Loucy (cell line): ENCODE data around the gene LHFPL3.

Experiments
- H2AFZ ChIP-seq: fragments of 200-600 bp; sonication (generic); 2 replicates; pipeline ENCODE4 v1.6.0; 2016; ENCODE audit warnings: antibody characterized with exemption, mild to moderate bottlenecking, low read length, moderate library complexity
- H3F3A ChIP-seq: fragments of 200-600 bp; 2 replicates; pipeline ENCODE4 v1.6.0; 2016; ENCODE audit warnings: antibody characterized with exemption, low read depth, mild to moderate bottlenecking
- H3K27me3 ChIP-seq: fragments of 200-600 bp; sonication (generic); 2 replicates; pipeline ENCODE4 v1.6.1; 2014; ENCODE audit warnings: low read length, mild to moderate bottlenecking; ENCODE audit not compliant: insufficient read depth, poor library complexity, severe bottlenecking
- H3K36me3 ChIP-seq: fragments of 200-600 bp; sonication (generic); 2 replicates; pipeline ENCODE4 v1.6.1; 2016; ENCODE audit warnings: low read length; ENCODE audit not compliant: insufficient read depth
- H3K4me1 ChIP-seq: fragments of 200-600 bp; sonication (generic); 2 replicates; pipeline ENCODE4 v1.5.1; 2014; ENCODE audit warnings: low read length, mild to moderate bottlenecking; ENCODE audit not compliant: insufficient read depth, poor library complexity, severe bottlenecking
- H3K4me2 ChIP-seq: fragments of 200-600 bp; sonication (generic); 2 replicates; pipeline ENCODE4 v1.6.0; 2014; ENCODE audit warnings: antibody characterized with exemption, low read length, low read depth, mild to moderate bottlenecking; ENCODE audit not compliant: poor library complexity, severe bottlenecking
- H3K4me3 ChIP-seq: fragments of 200-600 bp; sonication (generic); 2 replicates; pipeline ENCODE4 v1.5.1; 2014; ENCODE audit warnings: low read length, mild to moderate bottlenecking, mixed read lengths; ENCODE audit not compliant: poor library complexity, severe bottlenecking
- H3K79me2 ChIP-seq: fragments of 200-600 bp; sonication (generic); 2 replicates; pipeline ENCODE4 v1.6.1; 2014; ENCODE audit warnings: low read length; ENCODE audit not compliant: insufficient read depth
- H3K9ac ChIP-seq: fragments of 200-600 bp; sonication (generic); 2 replicates; pipeline ENCODE4 v1.6.0; 2014; ENCODE audit warnings: mild to moderate bottlenecking, low read depth, low read length, moderate library complexity; ENCODE audit not compliant: poor library complexity, severe bottlenecking
- H3K9me2 ChIP-seq: fragments of 200-600 bp; sonication (generic); replicated peaks from 2 replicates; pipeline ENCODE4 v1.6.1; 2016; ENCODE audit warnings: low read depth, low read length, mixed read lengths
- H3K9me3 ChIP-seq: fragments of 200-600 bp; sonication (generic); 2 replicates; pipeline ENCODE4 v1.6.1; 2014; ENCODE audit warnings: mild to moderate bottlenecking, antibody characterized with exemption, low read length, low read depth; ENCODE audit not compliant: insufficient read depth
- H4K20me1 ChIP-seq: fragments of 200-600 bp; sonication (generic); 2 replicates; pipeline ENCODE4 v1.6.0; 2014; ENCODE audit warnings: antibody characterized with exemption, low read length, mild to moderate bottlenecking; ENCODE audit not compliant: insufficient read depth, poor library complexity, severe bottlenecking
- EZH2phosphoT487 ChIP-seq: fragments of 200-600 bp; IDR thresholded peaks from 2 replicates; pipeline ENCODE4 v1.6.1; 2018; ENCODE audit warnings: antibody characterized with exemption, mild to moderate bottlenecking, moderate library complexity, borderline replicate concordance
- TF ChIP-seq, protein P1 (sequence below): fragments of 200-600 bp; sonication (generic); conservative IDR thresholded peaks from 2 replicates; pipeline ENCODE4 v1.5.1; 2014; ENCODE audit warnings: mild to moderate bottlenecking, antibody characterized with exemption, low read length

The LHFPL3 gene

DNA sequence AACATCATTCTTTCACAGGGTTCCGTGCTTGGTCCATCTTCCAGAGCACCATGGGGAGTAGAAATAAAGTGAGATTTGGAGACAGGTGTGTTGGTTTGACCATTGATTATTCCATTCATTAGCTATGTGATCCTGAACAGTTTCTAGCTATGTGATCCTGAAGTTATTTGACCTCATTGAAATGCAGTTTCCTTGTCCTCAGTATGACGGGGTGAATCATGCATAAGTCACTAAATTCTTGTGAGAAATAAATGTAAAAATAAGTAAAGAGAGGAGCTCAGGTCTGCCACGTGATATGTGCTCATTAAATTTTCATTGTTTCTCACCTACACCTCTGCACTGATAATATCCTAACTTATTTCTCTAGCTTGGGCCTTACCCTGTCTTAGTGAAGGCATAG, 34.1 kb upstream of the LHFPL3 start:
- Histone ChIP-seq H3K36me3 (no peaks in the 10 kb centered on the region), H3K4me2 (no peak overlapping the region), H3K9me3 (no peaks in the 10 kb centered on the region; the same call in 1 of the 2 replicates), H3K9me2 (no peaks in the 10 kb centered on the region), H3K4me1 (no peaks in the 10 kb centered on the region), H3K4me3 (no peak overlapping the region), H3K27me3 (no peaks in the 10 kb centered on the region), H4K20me1 (no peaks in the 10 kb centered on the region), H3K79me2 (no peaks in the 10 kb centered on the region), H3F3A (no peaks in the 10 kb centered on the region), H2AFZ (no peak overlapping the region), H3K9ac (no peak overlapping the region)
- TF ChIP-seq, protein P1, sequence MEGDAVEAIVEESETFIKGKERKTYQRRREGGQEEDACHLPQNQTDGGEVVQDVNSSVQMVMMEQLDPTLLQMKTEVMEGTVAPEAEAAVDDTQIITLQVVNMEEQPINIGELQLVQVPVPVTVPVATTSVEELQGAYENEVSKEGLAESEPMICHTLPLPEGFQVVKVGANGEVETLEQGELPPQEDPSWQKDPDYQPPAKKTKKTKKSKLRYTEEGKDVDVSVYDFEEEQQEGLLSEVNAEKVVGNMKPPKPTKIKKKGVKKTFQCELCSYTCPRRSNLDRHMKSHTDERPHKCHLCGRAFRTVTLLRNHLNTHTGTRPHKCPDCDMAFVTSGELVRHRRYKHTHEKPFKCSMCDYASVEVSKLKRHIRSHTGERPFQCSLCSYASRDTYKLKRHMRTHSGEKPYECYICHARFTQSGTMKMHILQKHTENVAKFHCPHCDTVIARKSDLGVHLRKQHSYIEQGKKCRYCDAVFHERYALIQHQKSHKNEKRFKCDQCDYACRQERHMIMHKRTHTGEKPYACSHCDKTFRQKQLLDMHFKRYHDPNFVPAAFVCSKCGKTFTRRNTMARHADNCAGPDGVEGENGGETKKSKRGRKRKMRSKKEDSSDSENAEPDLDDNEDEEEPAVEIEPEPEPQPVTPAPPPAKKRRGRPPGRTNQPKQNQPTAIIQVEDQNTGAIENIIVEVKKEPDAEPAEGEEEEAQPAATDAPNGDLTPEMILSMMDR = no peak
- TF ChIP-seq EZH2phosphoT487 = no peak

DNA sequence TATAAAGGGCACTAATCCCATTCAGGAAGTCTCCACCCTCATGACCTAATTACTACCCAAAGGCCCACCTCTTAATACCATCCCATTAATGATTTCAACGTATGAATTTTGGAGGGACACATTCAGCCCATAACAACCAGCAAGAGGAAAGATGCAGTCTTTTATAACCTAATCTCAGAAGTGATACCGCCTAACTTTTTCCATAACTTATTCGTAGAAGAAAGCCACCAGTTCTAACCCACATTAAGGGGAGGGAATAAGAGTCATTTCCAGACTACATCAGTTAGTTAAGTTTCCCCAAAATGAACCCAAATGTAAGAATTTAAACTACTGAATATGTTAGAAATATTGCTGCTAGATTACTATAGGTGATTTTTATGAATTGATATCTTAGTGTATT, 32.1 kb upstream of the LHFPL3 start:
- no peak overlapping the region for H3K4me3 ChIP-seq
- H3K9ac ChIP-seq = no peak overlapping the region
- H3K9me2 ChIP-seq = no peaks in the 10 kb centered on the region
- H3K9me3 ChIP-seq = no peaks in the 10 kb centered on the region; the same call in 1 of the 2 replicates
- no peak for TF ChIP-seq EZH2phosphoT487
- TF ChIP-seq, protein P1 = no peak
- no peaks in the 10 kb centered on the region for H3K36me3 ChIP-seq
- no peaks in the 10 kb centered on the region for H3K4me1 ChIP-seq
- no peaks in the 10 kb centered on the region for H3K79me2 ChIP-seq
- no peaks in the 10 kb centered on the region for H3F3A ChIP-seq
- H2AFZ ChIP-seq = no peak overlapping the region
- H3K4me2 ChIP-seq = no peak overlapping the region
- H3K27me3 ChIP-seq = no peaks in the 10 kb centered on the region
- no peaks in the 10 kb centered on the region for H4K20me1 ChIP-seq

GRCh38 chr7:104296900-104297299, 31.5 kb upstream of the LHFPL3 start:
- Histone ChIP-seq H3K36me3 (no peaks in the 10 kb centered on the region), H2AFZ (no peak overlapping the region), H3K4me1 (no peaks in the 10 kb centered on the region), H4K20me1 (no peaks in the 10 kb centered on the region), H3K4me2 (no peak overlapping the region), H3K27me3 (no peaks in the 10 kb centered on the region), H3K9me2 (no peaks in the 10 kb centered on the region), H3K9ac (no peak overlapping the region), H3K9me3 (no peaks in the 10 kb centered on the region; the same call in 1 of the 2 replicates), H3F3A (no peaks in the 10 kb centered on the region), H3K79me2 (no peaks in the 10 kb centered on the region), H3K4me3 (no peak overlapping the region)
- TF ChIP-seq, protein P1 = no peak
- TF ChIP-seq EZH2phosphoT487 = no peak
